Stimulated activated effector memory CD8-positive, alpha-beta T cell treated with anti-CD3 and anti-CD28 coated beads, Interleukin-12 subunit alpha, Interleukin-12 subunit beta, amount 100 ng/mL, for 72 hours (primary cell): Measurements from ENCODE around the gene ZNF385D.
"Not testable (repeated sequence)": the region's sequence is repeated elsewhere in the genome, so short reads cannot be mapped to it uniquely, and the experiment has no call there.

Experiments used
- ATAC-seq: fragments of 150-1000 bp; cut with Tn5 transposase; 2 replicates; pipeline ENCODE4 v1.10.0; 2021
- DNase-seq, 2 donors: peaks; one replicate each; pipeline ENCODE4 v3.0.0; 2021 to 2022; ENCODE audit warnings: low spot score in 2 of 2
- H3K27ac Mint-ChIP-seq: one replicate; pipeline ENCODE4 v1.8.0; 2022; ENCODE audit warnings: mild to moderate bottlenecking, mixed read lengths
- H3K36me3 Mint-ChIP-seq: one replicate; pipeline ENCODE4 v1.8.0; 2022; ENCODE audit warnings: mild to moderate bottlenecking, mixed read lengths
- H3K4me1 Mint-ChIP-seq: one replicate; pipeline ENCODE4 v1.8.0; 2022; ENCODE audit warnings: mixed read lengths
- H3K4me3 Mint-ChIP-seq: one replicate; pipeline ENCODE4 v1.8.0; 2022; ENCODE audit warnings: mild to moderate bottlenecking, mixed read lengths
- H3K9me3 Mint-ChIP-seq: one replicate; pipeline ENCODE4 v1.8.0; 2022; ENCODE audit warnings: mixed read lengths

ZNF385D gene

GRCh38 chr3:21502656-21503055 is 248.4 kb downstream of the ZNF385D start:
- no peak overlapping the region for H3K27ac Mint-ChIP-seq

GRCh38 chr3:21500834-21501233 is 250.2 kb downstream of the ZNF385D start:
- no peak overlapping the region for H3K4me3 Mint-ChIP-seq
- H3K36me3 Mint-ChIP-seq = no peaks in the 10 kb centered on the region
- ATAC-seq (peak; percentile 28), DNase-seq (no peak)
- no peak overlapping the region for H3K27ac Mint-ChIP-seq
- H3K9me3 Mint-ChIP-seq = peaks cover 19% of the 10 kb centered on the region
- H3K4me1 Mint-ChIP-seq = no peaks in the 10 kb centered on the region

More at GRCh38 chr3:21502656-21503055, 248.4 kb downstream of the ZNF385D start:
- ATAC-seq = no peak
- Mint-ChIP-seq H3K4me1 (no peaks in the 10 kb centered on the region), H3K9me3 (peaks cover 17% of the 10 kb centered on the region), H3K4me3 (no peak overlapping the region), H3K36me3 (no peaks in the 10 kb centered on the region)
- no peak for DNase-seq

GRCh38 chr3:21490671-21491070 is 260.3 kb downstream of the ZNF385D start:
- not testable (repeated sequence) for H3K27ac Mint-ChIP-seq, H3K4me3 Mint-ChIP-seq, H3K36me3 Mint-ChIP-seq, H3K4me1 Mint-ChIP-seq, ATAC-seq, DNase-seq
- peaks cover 13% of the 10 kb centered on the region for H3K9me3 Mint-ChIP-seq

- H3K4me3 Mint-ChIP-seq = no peak overlapping the region
- no peaks in the 10 kb centered on the region for H3K36me3 Mint-ChIP-seq
- no peak for DNase-seq
- peaks cover 12% of the 10 kb centered on the region for H3K9me3 Mint-ChIP-seq
- ATAC-seq = no peak
- H3K27ac Mint-ChIP-seq = no peak overlapping the region
- H3K4me1 Mint-ChIP-seq = no peaks in the 10 kb centered on the region
Measured at GRCh38 chr3:21487520-21487919, 263.5 kb downstream of the ZNF385D start.

GRCh38 chr3:21486024-21486935 is 264.7 kb downstream of the ZNF385D start:
- H3K9me3 Mint-ChIP-seq = peaks cover 12% of the 10 kb centered on the region
- H3K4me3 Mint-ChIP-seq, ATAC-seq, H3K27ac Mint-ChIP-seq, DNase-seq, H3K4me1 Mint-ChIP-seq, H3K36me3 Mint-ChIP-seq: not testable (repeated sequence)

GRCh38 chr3:21484828-21485144 is 266.2 kb downstream of the ZNF385D start:
- Mint-ChIP-seq H3K36me3 (no peaks in the 10 kb centered on the region), H3K4me3 (no peak overlapping the region), H3K9me3 (peaks cover 10% of the 10 kb centered on the region), H3K27ac (no peak overlapping the region), H3K4me1 (no peaks in the 10 kb centered on the region)
- DNase-seq = no peak
- no peak for ATAC-seq

GRCh38 chr3:21484057-21484827 is 266.8 kb downstream of the ZNF385D start:
- no peak for ATAC-seq
- Mint-ChIP-seq H3K27ac (no peak overlapping the region), H3K4me3 (no peak overlapping the region)

GRCh38 chr3:21481991-21482390 is 269.0 kb downstream of the ZNF385D start:
- DNase-seq = no peak
- no peaks in the 10 kb centered on the region for H3K36me3 Mint-ChIP-seq
- ATAC-seq = no peak
- peaks cover 10% of the 10 kb centered on the region for H3K9me3 Mint-ChIP-seq
- no peak overlapping the region for H3K27ac Mint-ChIP-seq
- H3K4me1 Mint-ChIP-seq = no peaks in the 10 kb centered on the region
- H3K4me3 Mint-ChIP-seq = no peak overlapping the region

More at GRCh38 chr3:21484057-21484827, 266.8 kb downstream of the ZNF385D start:
- Mint-ChIP-seq H3K36me3 (no peaks in the 10 kb centered on the region), H3K4me1 (no peaks in the 10 kb centered on the region), H3K9me3 (peaks cover 8% of the 10 kb centered on the region)
- no peak for DNase-seq

- Mint-ChIP-seq H3K4me3 (no peak overlapping the region), H3K4me1 (no peaks in the 10 kb centered on the region), H3K36me3 (no peaks in the 10 kb centered on the region), H3K27ac (no peak overlapping the region), H3K9me3 (peaks cover 11% of the 10 kb centered on the region)
- ATAC-seq (no peak), DNase-seq (no peak)
Measured at GRCh38 chr3:21477541-21478288, 273.3 kb downstream of the ZNF385D start.

- Mint-ChIP-seq H3K4me3 (no peak overlapping the region), H3K27ac (no peak overlapping the region), H3K9me3 (peaks cover 13% of the 10 kb centered on the region), H3K36me3 (no peaks in the 10 kb centered on the region), H3K4me1 (no peaks in the 10 kb centered on the region)
- ATAC-seq (no peak), DNase-seq (no peak)
Measured at GRCh38 chr3:21466476-21466875, 284.5 kb downstream of the ZNF385D start.

- DNase-seq = no peak
- Mint-ChIP-seq H3K36me3 (no peaks in the 10 kb centered on the region), H3K4me3 (no peak overlapping the region), H3K4me1 (no peaks in the 10 kb centered on the region), H3K9me3 (peaks cover 11% of the 10 kb centered on the region), H3K27ac (no peak overlapping the region)
- no peak for ATAC-seq
Measured at GRCh38 chr3:21464746-21465145, 286.3 kb downstream of the ZNF385D start.

- H3K9me3 Mint-ChIP-seq = peaks cover 11% of the 10 kb centered on the region
- ATAC-seq = no peak
- no peaks in the 10 kb centered on the region for H3K36me3 Mint-ChIP-seq
- no peaks in the 10 kb centered on the region for H3K4me1 Mint-ChIP-seq
- no peak for DNase-seq
- H3K27ac Mint-ChIP-seq = no peak overlapping the region
- no peak overlapping the region for H3K4me3 Mint-ChIP-seq
Measured at GRCh38 chr3:21463319-21463718, 287.7 kb downstream of the ZNF385D start.

- Mint-ChIP-seq H3K27ac (no peak overlapping the region), H3K4me1 (no peaks in the 10 kb centered on the region)
- no peak for DNase-seq
Measured at GRCh38 chr3:21462141-21462540, 288.9 kb downstream of the ZNF385D start.

GRCh38 chr3:21457084-21457483 is 293.9 kb downstream of the ZNF385D start:
- H3K4me3 Mint-ChIP-seq = no peak overlapping the region
- DNase-seq (no peak), ATAC-seq (no peak)
- no peaks in the 10 kb centered on the region for H3K4me1 Mint-ChIP-seq
- H3K27ac Mint-ChIP-seq = no peak overlapping the region
- H3K36me3 Mint-ChIP-seq = no peaks in the 10 kb centered on the region
- peaks cover 9% of the 10 kb centered on the region for H3K9me3 Mint-ChIP-seq

More at GRCh38 chr3:21462141-21462540, 288.9 kb downstream of the ZNF385D start:
- Mint-ChIP-seq H3K4me3 (no peak overlapping the region), H3K36me3 (no peaks in the 10 kb centered on the region), H3K9me3 (peaks cover 11% of the 10 kb centered on the region)
- ATAC-seq = no peak

- Mint-ChIP-seq H3K4me1 (no peaks in the 10 kb centered on the region), H3K27ac (no peak overlapping the region), H3K36me3 (no peaks in the 10 kb centered on the region), H3K4me3 (no peak overlapping the region), H3K9me3 (peaks cover 8% of the 10 kb centered on the region)
- DNase-seq (no peak), ATAC-seq (no peak)
Measured at GRCh38 chr3:21449738-21450137, 301.3 kb downstream of the ZNF385D start.
